HCT116 (cell line): ENCODE data around the gene RNGTT. TPM values are rescaled to one million over a fixed set of nuclear protein-coding genes. Genes with fewer than 3 reads are reported as not detected.

Experiments
- ATAC-seq: fragments of 200-7000 bp; cut with Tn5 transposase; 2 replicates; pipeline ENCODE4 v1.9.1; 2020; ENCODE audit warnings: mild to moderate bottlenecking, moderate library complexity
- BruUV-seq: library from RNA; stranded (reverse); fragments of 400-500 nt; replicated peaks from 2 replicates; lab custom pipeline; 2021; lab: Mats Ljungman, UMichigan
- CTCF ChIA-PET: fragments of 300-600 bp; sonication (Branson Sonifier 250); formaldehyde crosslinking; loops from one replicate; lab custom pipeline; 2021; ENCODE audit warnings: antibody characterized with exemption; lab: Charles Lee
- POLR2A ChIA-PET: fragments of 300-600, 350-600 bp; sonication (Branson Sonifier 250); formaldehyde crosslinking; loops from one replicate; lab custom pipeline; 2021; ENCODE audit warnings: antibody characterized with exemption; lab: Charles Lee
- RAD21 ChIA-PET, 2 experiments: fragments of 300-600 bp; sonication (Branson Sonifier 250); formaldehyde crosslinking; loops; one replicate each; lab custom pipeline; 2023; ENCODE audit warnings: low total read pairs in 2 of 2; ENCODE audit not compliant: uncharacterized antibody in 2 of 2, unreplicated experiment in 2 of 2, low non-redundant PET in 1 of 2; lab: Charles Lee
- DNase-seq: peaks from one replicate; pipeline ENCODE4 v3.0.0-alpha.2; 2010; ENCODE audit warnings: low read depth, low spot score
- H2AFZ ChIP-seq: fragments of 200-600 bp; shearing (Covaris generic), sonication (generic); 2 replicates; pipeline ENCODE4 v1.6.1; 2017; ENCODE audit warnings: low read depth, mixed run types, mixed read lengths, antibody characterized with exemption, low read length; ENCODE audit not compliant: poor library complexity, severe bottlenecking
- H3K27ac ChIP-seq: 2 replicates; pipeline ENCODE4 v1.5.1; 2012; ENCODE audit warnings: low read depth, low read length
- H3K27me3 ChIP-seq: fragments of 200-600 bp; sonication (generic); 2 replicates; pipeline ENCODE4 v1.6.1; 2016; ENCODE audit warnings: mixed run types, low read length, mixed read lengths; ENCODE audit not compliant: insufficient read depth
- H3K36me3 ChIP-seq, 2 experiments: fragments of 200-500 bp in 1 of 2; fragments of 200-600 bp in 1 of 2; sonication (Bioruptor generic) in 1 of 2; sonication (generic) in 1 of 2; 2 replicates each; pipeline versions ENCODE4 v1.5.1 to v1.6.1; 2014 to 2016; ENCODE audit warnings: low read length in 2 of 2, inconsistent platforms in 1 of 2, mixed read lengths in 1 of 2, mixed run types in 1 of 2; ENCODE audit not compliant: insufficient read depth in 2 of 2, control insufficient read depth in 1 of 2
- H3K4me1 ChIP-seq, 2 experiments: fragments of 200-600 bp in 1 of 2; sonication (generic) in 1 of 2; 2 replicates each; pipeline versions ENCODE4 v1.5.1 to v1.6.1; 2012 to 2017; ENCODE audit warnings: low read length in 2 of 2, inconsistent platforms in 1 of 2, mild to moderate bottlenecking in 1 of 2, mixed read lengths in 1 of 2, mixed run types in 1 of 2, moderate library complexity in 1 of 2; ENCODE audit not compliant: insufficient read depth in 2 of 2, control insufficient read depth in 1 of 2
- H3K4me2 ChIP-seq: fragments of 200-600 bp; sonication (generic); 2 replicates; pipeline ENCODE4 v1.6.1; 2017; ENCODE audit warnings: mixed run types, low read length, mixed read lengths
- H3K4me3 ChIP-seq, 2 experiments: fragments of 200-600 bp in 1 of 2; sonication (generic) in 1 of 2; replicated peaks in 1 of 2; 2 replicates each; pipeline ENCODE4 v1.5.1; 2011 to 2016; ENCODE audit warnings: low read length in 2 of 2, control low read depth in 1 of 2, low read depth in 1 of 2, mild to moderate bottlenecking in 1 of 2, mixed read lengths in 1 of 2, mixed run types in 1 of 2
- H3K79me2 ChIP-seq: fragments of 200-600 bp; sonication (generic); 2 replicates; pipeline ENCODE4 v1.6.1; 2017; ENCODE audit warnings: mild to moderate bottlenecking, mixed run types, low read length, moderate library complexity, mixed read lengths; ENCODE audit not compliant: insufficient read depth
- H3K9ac ChIP-seq: fragments of 200-600 bp; sonication (generic); 2 replicates; pipeline ENCODE4 v1.6.1; 2016; ENCODE audit warnings: low read length, mixed read lengths
- H3K9me2 ChIP-seq: fragments of 200-600 bp; sonication (generic), shearing (Covaris generic); 2 replicates; pipeline ENCODE4 v1.6.1; 2017; ENCODE audit warnings: mixed run types, mild to moderate bottlenecking, moderate library complexity; ENCODE audit not compliant: insufficient read depth
- H3K9me3 ChIP-seq, 2 experiments: fragments of 200-500 bp in 1 of 2; fragments of 200-600 bp in 1 of 2; sonication (Bioruptor generic) in 1 of 2; sonication (generic) in 1 of 2; 2 replicates each; pipeline ENCODE4 v1.6.1; 2014 to 2017; ENCODE audit warnings: low read length in 2 of 2, mixed read lengths in 2 of 2, inconsistent platforms in 1 of 2, low read depth in 1 of 2, mild to moderate bottlenecking in 1 of 2, mixed run types in 1 of 2, moderate library complexity in 1 of 2; ENCODE audit not compliant: control insufficient read depth in 1 of 2, insufficient read depth in 1 of 2
- H4K20me1 ChIP-seq: fragments of 200-600 bp; sonication (generic), shearing (Covaris generic); 2 replicates; pipeline ENCODE4 v1.6.1; 2017; ENCODE audit warnings: mixed run types, mild to moderate bottlenecking, moderate library complexity; ENCODE audit not compliant: insufficient read depth
- RAD21 ChIP-seq: IDR thresholded peaks from 2 replicates; pipeline ENCODE4 v1.6.1; 2012; ENCODE audit warnings: low read depth, mild to moderate bottlenecking
- TCF7L2 ChIP-seq: IDR thresholded peaks from 2 replicates; pipeline ENCODE4 v1.7.0; 2011; ENCODE audit warnings: borderline replicate concordance, inconsistent platforms; ENCODE audit not compliant: insufficient read depth, insufficient read length; ENCODE audit errors: extremely low read depth
- YY1 ChIP-seq: IDR thresholded peaks from 2 replicates; pipeline ENCODE4 v1.6.1; 2011; ENCODE audit warnings: low read length, low read depth, moderate library complexity, mild to moderate bottlenecking; ENCODE audit not compliant: insufficient replicate concordance; ENCODE audit errors: extremely low read depth
- ZBTB33 ChIP-seq: IDR thresholded peaks from 2 replicates; pipeline ENCODE4 v1.6.1; 2011; ENCODE audit warnings: mild to moderate bottlenecking, low read length, moderate library complexity; ENCODE audit not compliant: insufficient replicate concordance; ENCODE audit errors: extremely low read depth
- intact Hi-C: fragments of 100-400 bp; cut with micrococcal nuclease; formaldehyde crosslinking; loops from 2 replicates; pipeline ENCODE4 v1.10.0; 2022
- total RNA-seq: library from RNA; stranded (reverse); gene quantifications from one replicate; pipeline ENCODE4 v1.2.1, GENCODE V29; 2021; ENCODE audit not compliant: unreplicated experiment
- TF ChIP-seq, protein P1 (sequence below), 3 experiments: fragments of 200-600 bp in 1 of 3; sonication (generic) in 1 of 3; IDR thresholded peaks in 2 of 3; conservative IDR thresholded peaks in 1 of 3; 2 replicates each; pipeline ENCODE4 v1.5.1; 2012 to 2017; ENCODE audit warnings: low read depth in 2 of 3, low read length in 2 of 3, antibody characterized with exemption in 1 of 3, borderline replicate concordance in 1 of 3, control low read depth in 1 of 3, mild to moderate bottlenecking in 1 of 3, mixed read lengths in 1 of 3, mixed run types in 1 of 3, moderate library complexity in 1 of 3; ENCODE audit not compliant: insufficient read depth in 1 of 3

RNGTT gene
- total RNA-seq, 1 experiment from 2014 or later, result 23.0 TPM

GRCh38 chr6:88629838-88630494, 333.5 kb downstream of the RNGTT start:
- H3K4me3 ChIP-seq, result no peak overlapping the region
- no peaks in the 10 kb centered on the region for H3K36me3 ChIP-seq
- H3K4me1 ChIP-seq, result peaks cover 5 to 7% of the 10 kb centered on the region in 2 experiments
- intact Hi-C loops, result no loop called here
- H2AFZ ChIP-seq, result no peak overlapping the region
- no peak overlapping the region for H3K9ac ChIP-seq
- no TSS peak for BruUV-seq
- TF ChIP-seq YY1 (no peak), ZBTB33 (no peak), RAD21 (0 out of 2 replicates have a peak, but pooled peaks have one; percentile 13), TCF7L2 (peak; percentile 24)
- TF ChIP-seq, protein P1, sequence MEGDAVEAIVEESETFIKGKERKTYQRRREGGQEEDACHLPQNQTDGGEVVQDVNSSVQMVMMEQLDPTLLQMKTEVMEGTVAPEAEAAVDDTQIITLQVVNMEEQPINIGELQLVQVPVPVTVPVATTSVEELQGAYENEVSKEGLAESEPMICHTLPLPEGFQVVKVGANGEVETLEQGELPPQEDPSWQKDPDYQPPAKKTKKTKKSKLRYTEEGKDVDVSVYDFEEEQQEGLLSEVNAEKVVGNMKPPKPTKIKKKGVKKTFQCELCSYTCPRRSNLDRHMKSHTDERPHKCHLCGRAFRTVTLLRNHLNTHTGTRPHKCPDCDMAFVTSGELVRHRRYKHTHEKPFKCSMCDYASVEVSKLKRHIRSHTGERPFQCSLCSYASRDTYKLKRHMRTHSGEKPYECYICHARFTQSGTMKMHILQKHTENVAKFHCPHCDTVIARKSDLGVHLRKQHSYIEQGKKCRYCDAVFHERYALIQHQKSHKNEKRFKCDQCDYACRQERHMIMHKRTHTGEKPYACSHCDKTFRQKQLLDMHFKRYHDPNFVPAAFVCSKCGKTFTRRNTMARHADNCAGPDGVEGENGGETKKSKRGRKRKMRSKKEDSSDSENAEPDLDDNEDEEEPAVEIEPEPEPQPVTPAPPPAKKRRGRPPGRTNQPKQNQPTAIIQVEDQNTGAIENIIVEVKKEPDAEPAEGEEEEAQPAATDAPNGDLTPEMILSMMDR (IDR thresholded peaks at IDR 0.05 in 2 of 3, conservative IDR thresholded peaks at IDR 0.05 in 1 of 3; ENCODE audit: borderline replicate concordance in 1 of 3, insufficient read depth in 1 of 3, low read depth in 2 of 3, low read length in 2 of 3), result peak in 2 of 3 experiments; percentile 26 to 30; a peak in 1 of 6 replicates
- H3K27me3 ChIP-seq, result no peaks in the 10 kb centered on the region
- peak; percentile 90 for ATAC-seq
- RAD21 ChIA-PET, result interaction anchor here in 1 of 2 experiments (0.6 kb wide), 1 partner anchor 12 kb away, joined by 3 read pairs; no protein-coding TSS in a partner anchor
- CTCF ChIA-PET, result interaction anchor here (0.6 kb wide), 1 partner anchor 12 kb away, joined by 3 read pairs; no protein-coding TSS in a partner anchor
- H3K79me2 ChIP-seq, result no peaks in the 10 kb centered on the region
- POLR2A ChIA-PET, result no interaction called here
- no peak for DNase-seq
- no peaks in the 10 kb centered on the region for H3K9me3 ChIP-seq
- no peaks in the 10 kb centered on the region for H3K9me2 ChIP-seq
- no peaks in the 10 kb centered on the region; the same call in 1 of the 2 replicates for H4K20me1 ChIP-seq
- no peak overlapping the region; the same call in 1 of the 2 replicates for H3K4me2 ChIP-seq
- no peak overlapping the region for H3K27ac ChIP-seq
